Muscle layer of duodenum (tissue), 2 donors: Measurements from ENCODE around the gene RASSF4.
A peak's percentile ranks its signal among the peaks of the same experiment; 100 is the strongest.

Experiments used
- H3K27ac ChIP-seq: one replicate; pipeline ENCODE4 v1.7.0; 2013; ENCODE audit warnings: mild to moderate bottlenecking, low read length
- H3K27me3 ChIP-seq: one replicate; pipeline ENCODE4 v1.7.0; 2013; ENCODE audit warnings: low read depth, mild to moderate bottlenecking, control low read depth, low read length
- H3K36me3 ChIP-seq, 2 donors: one replicate each; pipeline ENCODE4 v1.7.0; 2013; ENCODE audit warnings: low read length in 2 of 2, control low read depth in 1 of 2, mild to moderate bottlenecking in 1 of 2; ENCODE audit not compliant: insufficient read depth in 2 of 2, control insufficient read depth in 1 of 2
- H3K4me1 ChIP-seq, 2 donors: one replicate each; pipeline ENCODE4 v1.7.0; 2013; ENCODE audit warnings: low read length in 2 of 2, mild to moderate bottlenecking in 2 of 2, control low read depth in 1 of 2, moderate library complexity in 1 of 2; ENCODE audit not compliant: insufficient read depth in 2 of 2, control insufficient read depth in 1 of 2
- H3K4me3 ChIP-seq, 2 donors: one replicate each; pipeline ENCODE4 v1.7.0; 2013; ENCODE audit warnings: low read length in 2 of 2, low read depth in 1 of 2, mild to moderate bottlenecking in 1 of 2
- H3K9me3 ChIP-seq, 2 donors: one replicate each; pipeline ENCODE4 v1.7.0; 2013; ENCODE audit warnings: low read length in 2 of 2, control low read depth in 1 of 2, mild to moderate bottlenecking in 1 of 2; ENCODE audit not compliant: control insufficient read depth in 1 of 2
- donor health status: healthy.

The RASSF4 gene

DNA sequence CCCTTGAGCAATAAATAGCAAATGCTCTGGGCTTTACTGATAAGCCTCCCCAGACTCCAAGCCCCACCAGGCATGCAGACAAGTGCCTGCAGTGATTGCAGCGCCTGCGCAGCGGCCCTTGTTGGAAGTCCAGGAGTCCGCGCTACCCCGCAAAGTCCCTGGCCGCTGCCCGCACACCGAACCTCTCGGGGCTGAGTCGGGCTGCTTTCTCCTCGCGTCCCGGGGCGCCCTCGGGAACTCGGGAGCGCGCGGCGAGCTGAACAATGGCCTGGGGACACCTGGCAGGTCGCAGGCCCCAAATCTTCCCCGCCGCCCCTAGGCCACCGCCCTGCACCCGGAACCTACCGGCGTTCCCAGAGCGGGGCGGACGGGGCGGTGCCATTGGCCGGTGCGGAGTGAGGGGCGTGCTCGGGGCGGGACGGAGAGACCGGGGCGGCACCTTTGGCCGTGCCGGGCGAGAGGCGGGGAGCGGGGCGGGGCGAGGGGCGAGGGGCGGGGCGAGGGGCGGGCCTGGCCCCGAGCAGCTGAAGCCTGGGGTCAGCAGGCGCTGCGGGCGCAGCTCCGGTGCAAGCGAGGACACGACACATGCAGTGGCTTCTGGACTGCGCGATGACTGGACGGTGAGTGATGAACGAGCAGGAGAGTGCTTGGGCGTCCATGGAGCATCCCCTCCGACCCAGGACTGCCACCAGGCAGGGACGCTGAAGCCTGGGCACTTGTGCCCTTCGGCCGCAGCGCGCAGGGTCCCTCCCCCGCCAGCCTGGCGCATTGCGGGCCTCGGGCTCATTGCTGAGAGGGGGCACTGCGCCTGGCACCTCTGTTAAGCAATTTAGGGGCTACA lies at the start of gene RASSF4:
Gene RASSF4, plus strand, starts transcription at position 556 of the 841 bp plus-strand sequence. CDS start 10,401 bp downstream, outside the sequence.
- Histone ChIP-seq H3K27ac (peak within 1 kb of the TSS; percentile 81), H3K4me3 (peak within 1 kb of the TSS; percentile 77 to 85), H3K9me3 (no peaks in the 10 kb centered on the region), H3K4me1 (peaks cover 23 to 35% of the 10 kb centered on the region in 2 donors), H3K36me3 (peaks cover 0 to 4% of the 10 kb centered on the region in 2 donors), H3K27me3 (no peaks in the 10 kb centered on the region)

DNA sequence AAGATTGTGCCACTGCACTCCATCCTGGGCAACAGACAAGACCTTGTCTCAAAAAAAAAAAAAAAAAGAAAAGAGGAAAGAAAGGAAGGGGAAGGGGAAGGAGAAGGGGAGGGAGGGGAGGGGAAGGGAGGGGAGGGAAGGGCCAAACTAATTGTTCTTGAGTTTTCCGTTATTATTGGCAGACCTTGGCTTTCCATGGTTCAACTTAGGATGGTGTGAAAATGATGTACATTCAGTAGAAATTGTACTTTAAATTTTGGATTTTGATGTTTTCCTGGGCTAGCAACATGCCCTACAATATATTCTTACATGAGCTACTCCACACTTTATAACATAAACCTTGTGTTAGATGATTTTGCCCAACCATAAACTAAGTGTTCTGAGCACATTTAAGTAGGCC lies 49.7 kb upstream of the RASSF4 start:
- H3K4me3 ChIP-seq, result no peak overlapping the region
- H3K9me3 ChIP-seq, result no peaks in the 10 kb centered on the region
- no peaks in the 10 kb centered on the region for H3K36me3 ChIP-seq
- no peaks in the 10 kb centered on the region for H3K27me3 ChIP-seq
- no peaks in the 10 kb centered on the region for H3K4me1 ChIP-seq
- no peak overlapping the region for H3K27ac ChIP-seq

GRCh38 chr10:44910602-44911001 lies 49.0 kb upstream of the RASSF4 start:
- Histone ChIP-seq H3K4me1 (no peaks in the 10 kb centered on the region), H3K36me3 (no peaks in the 10 kb centered on the region), H3K4me3 (no peak overlapping the region), H3K27me3 (no peaks in the 10 kb centered on the region), H3K27ac (no peak overlapping the region), H3K9me3 (no peaks in the 10 kb centered on the region)

DNA sequence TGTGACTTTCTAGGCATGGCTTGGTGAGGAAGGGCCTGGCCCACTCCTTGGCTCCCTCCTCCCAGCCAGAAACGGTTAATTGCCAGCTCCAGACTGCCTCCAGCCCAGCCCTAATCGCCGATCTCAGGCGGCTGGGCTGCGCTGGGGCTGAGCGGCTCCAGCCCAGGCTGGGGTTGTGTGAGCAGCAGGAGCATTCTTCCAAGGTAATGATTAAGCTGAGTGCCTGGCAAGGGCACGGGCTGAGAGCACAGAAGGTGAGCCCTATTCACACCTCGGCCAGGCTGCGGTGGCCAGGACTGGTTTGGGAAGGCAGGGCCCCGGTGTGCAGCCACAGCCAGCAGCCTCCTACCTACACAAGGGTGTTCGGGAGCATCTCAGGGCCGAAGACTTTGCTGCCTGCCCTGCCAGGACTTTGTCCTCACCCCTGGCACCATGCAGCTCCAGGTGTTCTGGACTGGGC lies 48.5 kb upstream of the RASSF4 start, which contains the start of gene TMEM72:
Gene TMEM72, plus strand, starts transcription at position 257 of the 460 bp plus-strand sequence. Its CDS starts 176 bp downstream, at position 433.
- H3K4me1 ChIP-seq, result no peaks in the 10 kb centered on the region
- no peaks in the 10 kb centered on the region for H3K36me3 ChIP-seq
- H3K27me3 ChIP-seq, result no peaks in the 10 kb centered on the region
- H3K9me3 ChIP-seq, result no peaks in the 10 kb centered on the region
- no peak within 1 kb of the TSS for H3K27ac ChIP-seq
- no peak within 1 kb of the TSS for H3K4me3 ChIP-seq

- H3K36me3 ChIP-seq, result no peaks in the 10 kb centered on the region
- H3K27me3 ChIP-seq, result no peaks in the 10 kb centered on the region
- H3K4me1 ChIP-seq, result no peaks in the 10 kb centered on the region
- H3K9me3 ChIP-seq, result no peaks in the 10 kb centered on the region
- no peak overlapping the region for H3K27ac ChIP-seq
- no peak overlapping the region for H3K4me3 ChIP-seq
Measured at GRCh38 chr10:44911951-44912350, 47.7 kb upstream of the RASSF4 start.

DNA sequence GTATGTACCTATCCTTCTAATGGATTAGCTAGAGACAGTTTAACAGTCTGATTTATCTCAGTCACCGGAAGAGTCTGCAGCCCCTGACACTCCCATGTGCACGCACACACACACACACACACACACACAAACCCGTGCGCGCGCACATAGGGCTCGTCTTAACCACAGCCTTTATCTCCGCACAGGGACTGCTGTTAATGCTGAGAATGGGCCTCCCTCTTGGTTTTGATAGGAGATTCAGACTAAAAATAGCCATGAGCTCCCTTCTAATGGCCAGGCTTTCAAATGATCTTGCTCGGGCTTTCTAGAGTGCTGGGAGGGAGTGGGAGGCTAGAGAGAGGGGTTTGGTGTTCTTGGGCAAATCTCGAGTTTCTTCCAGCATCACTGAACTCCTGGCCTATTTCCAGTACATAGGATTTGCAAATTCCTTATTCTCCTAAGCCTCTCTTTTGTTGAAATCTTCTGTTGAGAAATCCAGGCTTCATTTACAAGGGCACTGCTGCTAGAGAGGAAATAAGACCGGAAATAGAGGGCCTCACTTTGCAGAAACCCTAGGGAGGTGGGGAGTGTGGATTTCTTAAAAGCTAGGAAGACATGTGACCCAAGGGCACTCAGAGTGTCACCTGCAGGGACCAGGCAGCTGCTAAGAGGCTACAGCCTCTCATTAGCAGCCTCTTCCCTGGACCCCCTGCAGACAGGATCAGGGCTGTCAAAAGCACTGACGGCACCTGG lies 46.1 kb upstream of the RASSF4 start:
- no peaks in the 10 kb centered on the region for H3K4me1 ChIP-seq
- H3K27ac ChIP-seq, result no peak overlapping the region
- H3K9me3 ChIP-seq, result no peaks in the 10 kb centered on the region
- H3K36me3 ChIP-seq, result no peaks in the 10 kb centered on the region
- H3K4me3 ChIP-seq, result no peak overlapping the region
- H3K27me3 ChIP-seq, result no peaks in the 10 kb centered on the region

GRCh38 chr10:44914891-44915290 lies 44.7 kb upstream of the RASSF4 start:
- no peaks in the 10 kb centered on the region for H3K4me1 ChIP-seq
- no peak overlapping the region for H3K4me3 ChIP-seq
- H3K36me3 ChIP-seq, result no peaks in the 10 kb centered on the region
- H3K27ac ChIP-seq, result no peak overlapping the region
- no peaks in the 10 kb centered on the region for H3K9me3 ChIP-seq
- H3K27me3 ChIP-seq, result no peaks in the 10 kb centered on the region

DNA sequence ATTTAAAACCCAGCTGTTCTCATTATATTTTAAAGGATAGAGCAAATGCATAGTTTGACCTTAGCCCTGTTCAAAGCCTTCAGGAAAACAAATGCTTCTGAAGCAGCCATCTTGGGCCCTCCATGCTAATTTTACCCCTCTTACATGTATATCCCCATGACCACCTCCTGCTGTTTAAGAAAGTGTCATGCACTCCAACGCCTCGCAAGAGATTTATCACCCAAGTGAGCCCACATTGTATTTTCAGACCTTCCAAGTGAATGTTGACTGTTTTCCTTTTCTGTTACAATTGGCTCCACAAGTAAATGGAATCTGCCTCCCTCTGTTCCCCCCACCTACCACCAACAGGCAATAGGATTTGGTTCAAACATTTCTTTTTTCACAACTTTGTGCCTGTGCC lies 43.2 kb upstream of the RASSF4 start:
- Histone ChIP-seq H3K4me1 (no peaks in the 10 kb centered on the region), H3K27ac (no peak overlapping the region), H3K9me3 (no peaks in the 10 kb centered on the region), H3K4me3 (no peak overlapping the region), H3K27me3 (no peaks in the 10 kb centered on the region), H3K36me3 (no peaks in the 10 kb centered on the region)

DNA sequence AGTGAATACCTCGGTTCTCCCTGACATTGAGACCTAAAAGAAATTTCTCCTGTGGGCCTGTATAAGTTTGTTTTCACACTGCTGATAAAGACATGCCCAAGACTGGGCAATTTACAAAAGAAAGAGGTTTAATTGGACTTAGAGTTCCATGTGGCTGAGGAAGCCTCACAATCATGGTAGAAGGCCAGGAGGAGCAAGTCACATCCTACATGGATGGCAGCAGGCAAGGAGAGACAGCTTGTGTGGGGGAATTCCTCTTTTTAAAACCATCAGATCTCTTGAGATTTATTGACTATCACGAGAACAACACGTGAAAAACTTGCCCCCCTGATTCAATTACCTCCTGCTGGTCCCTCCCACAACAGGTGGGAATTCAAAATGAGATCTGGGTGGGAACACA lies 41.8 kb upstream of the RASSF4 start:
- H3K27me3 ChIP-seq, result no peaks in the 10 kb centered on the region
- H3K9me3 ChIP-seq, result no peaks in the 10 kb centered on the region
- no peak overlapping the region for H3K4me3 ChIP-seq
- no peaks in the 10 kb centered on the region for H3K4me1 ChIP-seq
- H3K27ac ChIP-seq, result no peak overlapping the region
- H3K36me3 ChIP-seq, result no peaks in the 10 kb centered on the region

GRCh38 chr10:44920252-44920651 lies 39.4 kb upstream of the RASSF4 start:
- no peaks in the 10 kb centered on the region for H3K36me3 ChIP-seq
- no peak overlapping the region for H3K4me3 ChIP-seq
- no peaks in the 10 kb centered on the region for H3K4me1 ChIP-seq
- no peak overlapping the region for H3K27ac ChIP-seq
- no peaks in the 10 kb centered on the region for H3K27me3 ChIP-seq
- no peaks in the 10 kb centered on the region for H3K9me3 ChIP-seq

DNA sequence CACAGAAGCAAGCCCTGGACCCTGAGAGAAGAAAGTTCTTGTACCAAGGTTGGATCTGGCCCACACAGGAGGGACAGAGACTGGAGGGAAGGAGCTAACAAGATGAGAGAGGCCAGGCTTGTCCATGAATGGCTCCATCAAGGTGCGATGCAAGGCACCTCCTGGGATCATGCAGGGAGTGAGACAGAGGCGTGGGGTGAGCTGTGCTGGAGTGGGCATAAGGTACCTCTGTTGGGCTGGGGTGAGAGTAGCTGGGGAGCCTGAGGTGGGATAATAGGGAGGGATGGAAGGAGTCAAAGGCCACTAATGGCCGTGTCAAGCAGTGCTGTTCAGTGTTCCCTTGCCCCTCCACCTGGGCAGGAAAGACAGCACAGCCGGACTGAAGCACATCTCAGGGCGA lies 38.5 kb upstream of the RASSF4 start:
- H3K27me3 ChIP-seq, result no peaks in the 10 kb centered on the region
- H3K27ac ChIP-seq, result no peak overlapping the region
- H3K4me1 ChIP-seq, result no peaks in the 10 kb centered on the region
- no peaks in the 10 kb centered on the region for H3K9me3 ChIP-seq
- no peaks in the 10 kb centered on the region for H3K36me3 ChIP-seq
- H3K4me3 ChIP-seq, result no peak overlapping the region
